Islet precursor cell (in vitro differentiated cells): ENCODE results near the gene CCR5AS.
"Not testable (repeated sequence)": the region's sequence is repeated elsewhere in the genome, so short reads cannot be mapped to it uniquely, and the experiment has no call there.

ENCODE experiments used
- DNase-seq: peaks from one replicate; pipeline ENCODE4 v3.0.0-alpha.2; 2018

Gene CCR5AS

DNA sequence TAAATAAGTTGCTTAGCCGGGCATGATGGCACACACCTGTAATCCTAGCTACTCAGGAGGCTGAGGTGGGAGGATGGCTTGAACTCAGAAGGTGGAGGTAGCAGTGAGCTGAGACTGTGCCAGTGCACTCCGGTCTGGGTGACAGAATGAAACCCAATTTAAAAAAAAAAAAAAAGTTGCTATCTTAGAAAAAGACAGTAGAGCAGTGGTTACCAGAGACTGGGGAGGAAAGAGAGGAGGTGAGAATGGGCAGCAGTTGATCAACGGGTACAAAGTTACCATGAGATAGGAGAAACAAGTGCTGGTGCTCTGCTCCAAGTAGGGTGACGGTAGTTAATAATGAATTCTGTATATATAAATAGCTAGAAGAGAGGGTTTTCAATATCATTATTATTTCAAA is 53.8 kb downstream of the CCR5AS start:
- no peak for DNase-seq

DNA sequence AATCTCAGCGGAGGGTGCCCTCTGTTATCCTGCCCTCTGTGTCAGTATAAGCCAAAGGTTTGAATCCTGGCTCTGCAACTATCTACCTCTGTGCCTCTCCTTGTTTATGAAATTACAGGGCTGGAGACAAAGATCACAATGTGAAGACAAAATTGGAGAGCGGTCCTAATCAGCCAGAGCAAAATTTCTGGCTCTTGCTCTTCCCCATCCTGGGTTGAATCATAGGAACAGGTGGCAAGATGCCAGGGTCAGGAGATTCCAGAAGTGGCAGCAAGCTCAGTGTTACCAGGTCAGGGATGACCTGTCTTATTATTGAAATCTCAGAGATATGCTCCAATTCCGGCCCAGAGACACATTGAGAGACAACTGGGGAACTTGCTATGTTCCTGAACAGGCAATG is 55.2 kb downstream of the CCR5AS start:
- no peak for DNase-seq

DNA sequence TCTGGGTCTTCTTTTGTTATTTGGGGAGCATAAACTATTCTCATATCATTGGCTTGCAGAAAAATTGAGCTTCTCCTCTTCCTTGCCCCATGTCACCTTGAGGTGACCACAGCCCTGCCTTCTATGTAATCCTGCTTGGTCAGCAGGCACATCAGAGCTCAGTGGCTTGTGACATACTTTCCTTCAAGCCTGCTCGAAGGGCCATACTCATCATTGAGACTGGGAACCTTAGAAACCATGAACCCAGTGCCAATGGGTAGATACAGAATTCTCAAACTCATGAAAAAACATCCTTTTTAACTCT is 56.7 kb downstream of the CCR5AS start:
- no peak for DNase-seq

DNA sequence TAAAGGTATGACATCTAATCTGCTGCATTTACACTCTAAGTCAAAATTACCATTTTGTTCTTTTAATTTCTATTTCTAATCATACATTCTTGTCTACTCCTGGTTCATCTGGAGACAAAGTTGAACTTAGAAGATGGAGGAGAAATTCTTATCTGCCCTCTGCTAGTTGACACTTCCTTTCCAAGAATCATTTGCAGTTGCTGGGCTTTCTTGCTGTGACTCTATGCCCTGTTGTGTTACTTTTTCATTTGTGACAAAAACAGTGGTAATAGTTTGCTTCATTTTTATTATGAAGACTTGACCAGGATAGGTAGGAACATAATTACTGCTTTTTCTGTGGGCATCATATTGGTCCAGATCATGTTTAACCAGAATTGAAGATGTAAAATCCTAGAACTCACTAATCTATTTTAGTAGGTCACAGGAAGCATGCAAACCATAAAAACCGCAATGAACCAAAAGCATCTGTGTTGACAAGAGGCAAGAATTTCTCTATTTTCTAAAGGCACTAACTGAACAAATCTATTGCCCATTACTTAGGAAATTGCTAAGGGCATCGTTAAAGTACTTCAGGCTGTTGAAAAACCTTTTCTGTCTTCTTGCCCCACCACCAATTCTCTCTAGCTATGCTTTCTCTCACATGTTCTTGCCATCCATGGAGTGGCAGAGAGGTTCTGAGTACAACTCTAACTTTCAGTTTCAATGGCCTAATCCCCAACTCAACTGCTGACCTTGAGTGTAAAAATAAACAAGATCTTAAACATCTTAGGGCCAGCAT is 57.2 kb downstream of the CCR5AS start:
- DNase-seq = no peak

DNA sequence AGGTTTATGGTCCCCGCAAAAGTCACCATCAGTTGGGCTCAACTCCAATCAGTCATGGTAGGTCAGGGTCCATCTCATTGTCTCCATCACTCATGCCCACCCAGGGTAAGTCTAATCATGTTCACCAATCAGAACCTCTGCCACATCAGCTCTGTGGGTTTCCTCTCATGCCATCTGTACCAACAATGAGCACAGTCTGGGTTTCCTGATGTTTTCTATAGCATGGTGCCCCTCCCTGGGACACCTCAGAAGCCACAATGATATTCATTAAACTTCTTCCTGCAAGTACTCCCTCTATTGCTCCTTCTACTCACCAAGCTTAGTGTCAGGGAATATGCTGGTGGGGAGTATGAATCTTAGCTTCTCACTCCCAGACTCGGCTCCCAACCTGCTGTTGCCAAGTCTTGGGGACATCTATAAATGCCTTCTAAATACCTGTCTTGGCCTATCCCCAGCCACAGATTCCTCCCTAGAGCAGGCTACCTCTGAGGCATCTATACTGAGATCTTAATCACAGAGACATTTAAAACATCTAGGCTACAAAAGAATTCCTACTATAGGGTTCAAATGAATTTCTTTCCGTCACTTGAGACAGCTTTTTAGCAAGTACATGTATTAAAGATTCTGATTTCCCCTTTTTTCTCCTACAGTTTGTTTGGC is 57.9 kb downstream of the CCR5AS start:
- DNase-seq = no peak

DNA sequence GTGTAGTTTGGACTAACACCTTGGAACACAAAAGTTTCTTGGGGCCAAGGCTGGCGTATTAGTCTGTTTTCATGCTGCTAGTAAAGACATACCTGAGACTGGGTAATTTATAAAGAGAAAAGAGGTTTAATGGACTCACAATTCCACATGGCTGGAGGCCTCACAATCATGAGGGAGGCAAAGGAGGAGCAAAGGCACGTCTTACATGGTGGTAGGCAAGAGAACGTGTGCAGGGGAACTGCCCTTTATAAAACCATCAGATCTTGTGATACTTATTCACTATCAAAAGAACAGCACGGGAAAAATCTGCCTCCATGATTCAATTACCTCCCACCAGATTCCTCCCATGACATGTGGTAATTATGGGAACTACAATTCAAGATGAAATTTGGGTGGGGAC is 62.4 kb downstream of the CCR5AS start:
- no peak for DNase-seq

DNA sequence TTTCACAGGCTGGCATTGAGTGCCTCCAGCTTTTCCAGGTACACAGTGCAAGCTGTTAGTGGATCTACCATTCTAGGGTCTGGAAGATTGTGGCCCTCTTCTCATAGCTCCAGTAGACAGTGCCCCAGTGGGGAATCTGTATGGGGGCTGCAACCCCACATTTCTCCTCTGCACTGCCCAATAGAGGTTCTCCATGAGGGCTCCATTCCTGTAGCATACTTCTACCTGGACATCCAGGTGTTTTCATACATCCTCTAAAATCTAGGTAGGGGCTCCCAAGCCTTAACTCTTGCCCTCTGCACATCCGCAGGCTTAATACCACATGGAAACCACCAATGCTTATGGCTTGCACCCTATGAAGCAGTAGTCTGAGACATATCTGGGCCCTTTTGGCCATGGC is 68.0 kb downstream of the CCR5AS start:
- DNase-seq = no peak

DNA sequence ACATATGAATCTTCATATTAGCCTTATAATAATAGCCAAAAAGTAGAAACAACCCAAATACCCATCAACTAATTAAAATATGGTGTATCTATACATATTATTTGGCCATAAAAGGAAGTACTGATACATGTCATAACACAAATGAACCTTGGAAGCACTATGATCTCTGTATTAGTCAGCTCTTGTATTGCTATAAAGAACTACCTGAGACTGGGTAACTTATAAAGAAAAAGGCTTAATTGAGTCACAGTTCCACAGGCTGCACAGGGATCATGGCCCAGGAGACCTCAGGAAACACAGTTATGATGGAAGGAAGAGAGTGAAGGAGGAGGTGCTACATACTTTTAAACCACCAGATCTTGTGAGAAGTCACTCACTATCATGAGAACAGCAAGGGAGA is 69.0 kb downstream of the CCR5AS start:
- DNase-seq = no peak

DNA sequence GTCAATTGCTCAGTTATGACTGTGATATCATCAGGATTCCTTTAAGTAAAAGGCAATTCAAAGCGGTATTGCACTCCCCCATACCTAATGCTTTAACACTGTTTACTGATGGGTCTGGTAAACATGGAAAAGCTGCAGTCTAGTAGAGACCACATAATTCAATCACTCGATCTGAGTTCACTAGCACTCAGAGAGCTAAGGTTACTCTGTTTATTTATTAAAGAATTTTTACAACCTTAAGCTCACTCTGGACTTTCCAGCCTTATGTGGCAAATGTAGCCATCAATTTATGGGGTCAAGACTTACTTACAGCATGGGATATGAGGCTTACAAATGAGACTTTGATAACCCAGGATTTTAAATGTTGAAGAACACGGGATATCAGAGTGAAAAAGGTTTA is 71.3 kb downstream of the CCR5AS start:
- DNase-seq = no peak

DNA sequence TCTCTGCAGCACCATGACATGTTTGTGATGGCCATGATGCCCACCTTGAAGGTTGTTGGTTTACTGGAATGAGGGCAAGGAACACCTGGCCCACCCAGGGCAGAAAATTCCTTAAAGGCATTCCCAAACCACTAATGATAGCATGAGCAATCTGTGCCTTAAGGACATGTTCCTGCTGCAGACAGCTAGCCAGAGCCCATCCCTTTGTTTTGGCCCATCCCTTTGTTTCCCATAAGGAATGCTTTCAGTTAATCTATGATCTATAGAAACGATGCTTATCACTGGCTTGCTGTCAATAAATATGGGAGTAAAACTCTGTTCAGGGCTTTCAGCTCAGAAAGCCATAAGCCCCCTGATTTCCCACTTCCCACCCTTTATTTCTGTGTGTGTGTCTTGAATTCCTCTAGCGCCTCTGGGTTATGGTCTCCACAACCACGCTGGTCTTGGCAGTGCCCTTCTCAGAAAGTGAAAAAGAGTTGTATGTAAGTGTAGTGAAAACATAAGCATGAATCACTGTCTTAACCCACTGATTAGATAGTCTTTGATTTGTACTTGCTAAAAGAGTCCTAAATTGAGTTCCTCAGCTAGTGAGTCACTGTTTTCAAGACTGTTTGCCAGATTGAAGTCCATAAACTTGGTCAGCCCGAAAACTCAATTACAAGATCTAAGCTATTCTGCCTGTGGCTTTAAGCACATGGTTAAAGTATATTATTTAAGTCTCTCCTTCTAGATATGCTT is 72.0 kb downstream of the CCR5AS start:
- peak; percentile 80 for DNase-seq

DNA sequence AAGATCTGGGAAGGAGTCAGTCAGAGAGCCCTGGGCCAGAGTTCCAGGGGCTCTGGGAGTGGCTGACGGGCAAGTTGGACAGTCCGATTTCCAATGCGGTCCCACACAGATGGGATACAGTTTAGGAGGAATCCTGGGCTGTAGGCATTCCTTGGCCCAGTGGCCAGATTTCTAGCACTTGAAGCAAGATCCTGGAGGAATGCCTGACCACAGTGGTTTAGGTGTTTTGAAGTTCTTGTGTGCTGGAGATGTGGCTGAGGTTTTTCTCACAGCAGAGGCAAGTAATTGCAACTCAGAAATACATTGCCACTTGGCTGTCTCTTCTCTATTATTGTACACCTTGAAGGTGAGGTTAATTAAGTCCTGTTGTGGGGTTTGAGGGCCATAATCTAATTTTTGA is 76.2 kb downstream of the CCR5AS start:
- not testable (repeated sequence) for DNase-seq

DNA sequence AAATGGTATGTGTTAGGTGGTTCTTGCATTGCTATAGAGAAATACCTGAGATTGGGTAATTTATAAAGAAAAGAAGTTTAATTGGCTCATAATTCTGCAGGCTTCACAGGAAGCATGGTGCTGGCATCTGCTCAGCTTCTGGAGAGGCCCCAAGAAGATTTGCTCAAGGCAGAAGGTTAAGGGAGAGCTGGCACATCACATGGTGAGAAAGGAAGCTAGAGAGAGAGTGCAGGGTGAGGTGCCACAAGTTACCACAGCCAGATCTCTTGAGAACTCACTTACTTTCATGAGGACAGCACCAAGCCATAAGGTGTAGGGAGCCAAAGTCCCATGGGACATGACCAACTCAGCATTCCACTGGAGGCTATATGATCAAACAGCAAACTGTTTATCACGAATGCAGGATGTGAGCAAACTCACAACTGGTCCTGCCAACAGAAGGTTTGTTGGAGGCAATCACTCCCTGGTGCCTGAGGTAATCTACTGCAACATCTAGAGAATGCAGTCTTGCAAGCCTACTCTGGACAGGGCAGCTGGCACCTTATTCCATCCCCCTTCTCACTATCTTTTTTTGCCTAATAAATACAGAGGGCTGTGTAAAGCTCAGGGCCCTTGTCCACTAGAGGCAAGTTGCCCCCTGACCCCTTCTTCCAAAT is 81.1 kb downstream of the CCR5AS start:
- no peak for DNase-seq

DNA sequence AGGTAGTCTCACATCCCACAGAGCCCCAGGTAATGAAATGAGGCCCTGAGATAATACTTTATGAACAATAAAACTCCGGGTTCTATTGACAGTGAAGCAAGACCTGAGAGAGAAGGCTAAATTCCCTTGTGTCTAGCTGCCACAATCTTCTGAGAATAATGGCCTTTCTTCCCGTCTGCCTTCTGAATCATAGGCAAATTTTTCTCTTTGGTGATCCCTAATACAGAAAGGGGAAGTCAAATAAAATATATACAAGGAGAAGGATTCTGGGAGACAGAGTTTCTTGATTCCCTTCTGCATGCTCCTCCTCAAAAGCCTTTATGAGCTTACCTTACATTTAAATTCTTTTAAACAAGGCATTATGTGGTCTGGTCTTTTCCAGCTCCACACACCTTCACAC is 82.8 kb downstream of the CCR5AS start:
- no peak for DNase-seq

DNA sequence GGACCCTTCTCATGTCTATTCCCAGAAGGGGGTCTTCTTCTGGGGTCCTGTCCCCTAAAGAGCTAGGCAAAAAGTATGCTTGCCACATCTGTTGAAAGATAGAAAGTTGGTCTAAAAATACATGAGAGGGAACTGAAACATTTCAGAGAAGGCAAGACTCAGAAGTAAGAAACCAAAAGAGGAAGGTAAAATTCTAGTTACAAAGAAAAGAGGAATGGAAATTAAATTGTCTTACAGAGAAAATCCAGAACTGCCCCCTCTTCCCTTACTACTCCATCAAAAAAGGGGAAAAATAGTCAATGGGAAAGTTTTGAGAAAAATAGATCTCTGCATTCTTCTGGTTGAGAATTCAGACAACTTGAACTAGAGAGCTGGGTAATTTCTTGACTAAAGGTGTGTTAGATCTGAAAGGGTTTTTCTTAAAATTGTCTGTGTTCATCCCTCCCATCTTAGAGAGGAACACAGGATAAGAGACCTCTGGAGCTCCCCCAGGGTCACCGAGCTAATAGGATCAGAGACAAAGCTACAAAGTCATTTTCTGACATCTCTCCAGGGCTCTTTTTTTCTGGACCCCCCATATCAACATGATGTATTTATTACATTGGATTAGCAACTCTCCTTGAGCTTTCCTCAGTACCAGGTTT is 85.3 kb downstream of the CCR5AS start:
- DNase-seq = no peak

DNA sequence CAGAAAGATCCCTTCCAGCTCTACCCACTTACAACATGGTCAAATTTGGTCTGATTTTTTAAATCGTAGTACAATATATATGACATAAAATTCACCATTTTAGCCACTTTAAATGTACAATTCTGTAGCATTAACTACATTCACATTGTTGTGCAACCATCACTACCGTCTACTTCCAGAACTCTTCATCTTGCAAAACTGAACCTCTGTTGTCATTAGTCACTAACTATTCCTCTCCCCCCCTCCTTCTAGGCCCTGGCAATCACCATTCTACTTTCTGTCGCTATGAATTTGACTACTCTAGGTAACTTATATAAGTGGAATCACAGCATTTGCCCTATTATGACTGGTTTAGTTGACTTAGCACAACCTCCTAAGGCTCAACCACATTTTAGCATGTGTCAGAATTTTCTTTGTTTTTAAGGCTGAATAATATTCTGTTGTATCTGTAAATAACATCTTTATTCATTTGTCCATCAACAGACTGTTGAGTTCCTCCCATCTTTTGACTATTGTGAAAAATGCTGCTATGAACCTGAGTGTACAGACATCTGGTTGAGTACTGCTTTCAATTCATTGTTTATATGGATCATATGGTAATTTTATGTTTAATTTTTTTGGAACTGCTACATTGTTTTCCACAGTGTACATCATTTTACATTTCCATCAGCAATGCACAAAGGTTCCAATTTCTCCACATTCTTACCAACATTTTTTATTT is 88.5 kb downstream of the CCR5AS start:
- no peak for DNase-seq

DNA sequence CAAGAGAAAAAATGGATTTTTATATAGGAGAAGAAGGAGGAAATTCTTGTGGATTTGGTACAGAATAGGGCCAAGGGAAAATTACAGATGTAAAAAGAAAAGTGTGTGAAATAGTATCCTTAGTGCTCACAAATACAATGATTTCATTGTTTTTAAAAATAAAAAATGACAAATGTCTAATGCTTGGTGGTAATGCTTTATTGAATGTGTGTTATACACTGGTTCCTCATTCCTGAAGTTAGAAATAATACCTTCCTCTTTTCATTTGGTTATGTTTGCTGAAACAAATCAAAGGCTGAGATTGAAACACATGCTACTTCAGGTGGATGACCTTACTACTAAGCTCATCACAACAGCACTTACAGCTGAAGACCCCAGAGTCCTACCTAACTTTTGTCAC is 90.7 kb downstream of the CCR5AS start:
- no peak for DNase-seq

DNA sequence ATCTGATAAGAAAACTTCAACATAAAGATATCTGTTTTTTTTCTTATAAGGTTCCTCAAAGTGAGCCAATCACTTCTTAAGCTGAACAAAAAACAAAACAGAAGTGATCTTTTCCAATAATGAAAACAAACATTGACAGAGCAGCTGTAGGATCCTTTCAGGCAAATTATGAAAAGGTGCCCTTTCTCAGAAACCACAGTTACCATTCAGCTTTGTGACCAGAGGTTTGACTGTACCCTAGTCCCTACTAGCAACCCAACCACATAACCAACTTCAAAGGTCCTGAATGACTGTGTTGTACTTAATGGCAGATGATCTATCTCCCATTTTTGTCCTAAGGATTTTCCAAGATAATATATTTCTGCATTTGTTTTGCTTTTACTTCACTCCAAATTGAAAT is 92.3 kb downstream of the CCR5AS start:
- DNase-seq = no peak
